Measurements from ENCODE around the gene GNLY.

Gene GNLY

DNA sequence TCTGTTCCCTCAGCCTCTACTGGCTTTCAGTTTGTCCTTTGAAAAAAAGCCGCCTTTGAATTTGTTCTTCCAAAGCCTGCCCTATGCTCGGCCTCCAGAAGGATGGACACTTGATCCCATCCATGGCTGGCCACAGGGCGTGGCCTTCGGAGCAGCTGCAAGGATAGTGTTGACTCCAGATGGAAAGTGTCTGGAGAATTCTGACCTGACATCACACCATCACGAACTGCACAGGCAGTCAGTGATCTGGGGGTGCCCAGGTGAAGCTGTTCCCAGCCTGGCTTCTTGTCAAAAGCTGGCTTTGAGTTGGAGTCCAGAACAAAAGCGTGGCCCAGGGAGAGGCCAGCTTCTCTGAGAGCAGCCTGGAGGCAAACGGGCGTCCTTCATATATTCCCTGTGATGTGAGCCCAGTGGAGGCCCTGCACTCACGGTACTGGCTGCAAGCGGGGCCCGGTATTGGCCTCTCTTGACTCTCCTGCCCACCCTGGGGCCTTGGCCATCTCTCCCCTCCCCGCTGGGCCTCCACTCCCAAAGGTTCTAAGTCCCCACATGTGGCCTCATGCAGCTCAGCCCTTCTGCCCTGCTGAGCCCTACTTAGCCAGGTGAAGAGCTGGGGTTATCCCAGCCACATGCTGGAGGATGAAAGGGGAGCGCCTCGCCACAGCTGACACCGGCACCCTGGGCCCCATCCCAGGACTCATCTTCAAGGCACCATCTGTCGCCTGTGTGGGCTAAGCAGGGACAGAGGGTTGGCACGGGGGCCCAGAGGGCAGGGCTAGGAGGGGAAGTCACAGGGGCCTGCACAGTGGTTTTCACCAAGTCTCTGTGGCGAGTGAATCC lies 39.2 kb downstream of the GNLY start:
- no peak overlapping the region for H3K4me3 ChIP-seq (ENCODE audit: low read depth, low read length)
- no peak for TF ChIP-seq CTCF (IDR thresholded peaks at IDR 0.05; ENCODE audit: borderline replicate concordance, insufficient read depth, low read depth, low read length)

DNA sequence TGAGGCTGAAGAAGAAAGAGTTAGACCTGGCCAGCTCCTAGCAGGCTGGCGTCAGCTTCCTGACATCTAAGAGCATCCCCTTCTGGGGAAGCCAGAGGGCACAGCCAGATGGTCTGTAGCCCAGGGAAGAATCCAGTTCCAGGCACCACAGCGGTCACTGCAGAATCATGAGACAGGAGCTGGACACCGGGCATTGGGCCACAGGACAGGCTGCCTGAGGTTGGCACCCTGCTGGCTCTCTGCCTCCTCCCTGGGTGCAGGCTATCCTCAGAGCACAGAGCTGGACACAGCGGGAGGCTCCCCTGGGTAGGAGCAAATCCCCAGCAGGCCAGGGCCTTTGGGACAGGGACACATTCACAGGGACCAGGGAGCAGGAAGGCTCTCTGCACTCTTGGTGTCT lies 39.9 kb downstream of the GNLY start:
- no peak for TF ChIP-seq CTCF (IDR thresholded peaks at IDR 0.05; ENCODE audit: borderline replicate concordance, insufficient read depth, low read depth, low read length)
- H3K4me3 ChIP-seq (ENCODE audit: low read depth, low read length), result no peak overlapping the region

DNA sequence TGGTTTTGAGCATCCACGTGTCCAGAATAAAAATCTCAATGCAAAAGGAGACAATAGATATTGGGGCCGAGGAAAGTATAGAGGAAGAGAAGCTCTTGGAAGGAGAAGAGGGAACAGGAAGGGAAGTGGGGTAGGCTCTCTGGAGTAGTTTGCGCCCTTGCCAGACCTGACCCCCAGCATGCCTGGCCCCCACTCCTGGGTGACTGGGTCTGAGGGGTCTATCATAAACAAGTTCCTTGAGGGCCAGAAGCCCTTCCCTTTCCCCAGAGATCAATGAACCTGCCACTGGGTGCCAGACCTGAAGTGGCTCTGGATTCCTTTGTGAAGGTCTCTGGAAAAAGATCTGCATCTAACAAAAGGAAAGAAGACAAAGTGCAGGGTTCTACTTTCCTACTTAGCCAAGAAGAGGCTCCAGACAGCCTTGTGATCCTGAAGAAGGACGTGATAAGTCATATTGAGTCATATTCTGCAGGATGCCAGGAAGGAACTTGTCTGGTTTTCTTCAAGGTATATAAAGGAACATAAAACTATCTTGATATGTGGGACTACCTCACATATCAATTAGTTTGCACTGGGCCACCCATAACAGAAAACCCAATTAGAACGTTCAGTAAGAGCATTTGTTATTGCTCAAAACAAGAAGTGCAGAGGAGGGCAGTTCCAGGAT lies 40.9 kb downstream of the GNLY start:
- TF ChIP-seq CTCF (IDR thresholded peaks at IDR 0.05; ENCODE audit: borderline replicate concordance, insufficient read depth, low read depth, low read length), result no peak
- H3K4me3 ChIP-seq (ENCODE audit: low read depth, low read length), result no peak overlapping the region

GRCh38 chr2:85735691-85736090 lies 41.5 kb downstream of the GNLY start:
- no peak for TF ChIP-seq CTCF (IDR thresholded peaks at IDR 0.05; ENCODE audit: borderline replicate concordance, insufficient read depth, low read depth, low read length)
- H3K4me3 ChIP-seq (ENCODE audit: low read depth, low read length), result no peak overlapping the region

DNA sequence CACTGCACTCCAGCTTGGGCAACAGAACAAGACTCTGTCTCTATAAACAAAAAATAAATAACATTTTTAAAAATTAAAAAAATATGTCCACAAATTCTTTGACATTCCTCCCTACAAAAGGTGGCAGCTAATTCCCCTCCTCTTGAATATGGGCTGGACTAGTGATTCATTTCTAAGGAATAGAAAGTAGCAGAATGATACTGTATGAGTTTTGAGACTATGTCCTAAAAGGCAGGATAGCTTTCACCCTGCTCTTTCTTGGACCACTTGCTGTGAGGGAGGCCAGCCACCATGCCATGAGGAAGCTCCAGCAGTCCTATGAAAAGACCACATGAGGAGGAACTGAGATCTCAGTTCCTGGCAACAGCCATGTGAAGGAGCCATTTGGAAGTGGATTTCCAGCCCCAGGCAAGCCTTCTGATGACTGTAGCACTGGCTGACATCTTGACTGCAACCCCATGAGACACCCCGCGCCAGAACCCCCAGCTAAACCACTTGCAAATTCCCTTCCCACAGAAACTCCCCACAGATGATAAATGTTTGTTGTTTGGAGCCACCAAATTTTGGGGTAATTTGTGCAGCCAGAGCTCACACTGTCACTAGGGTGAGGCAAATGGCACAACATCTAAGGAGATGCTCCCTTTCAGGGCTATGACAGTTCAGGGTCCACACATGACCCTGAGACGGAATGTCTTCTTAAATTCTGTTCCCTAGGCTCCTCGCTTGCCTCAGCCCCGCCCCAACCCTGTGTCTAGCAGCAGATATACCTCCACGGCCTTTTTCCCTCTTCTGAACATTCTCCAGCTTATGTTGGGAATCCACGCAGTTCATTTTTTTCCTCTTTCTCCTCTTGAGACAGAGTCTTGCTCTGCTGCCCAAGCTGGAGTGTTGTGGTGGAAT lies 42.5 kb downstream of the GNLY start:
- TF ChIP-seq CTCF (IDR thresholded peaks at IDR 0.05; ENCODE audit: borderline replicate concordance, insufficient read depth, low read depth, low read length), result no peak
- H3K4me3 ChIP-seq (ENCODE audit: low read depth, low read length), result no peak overlapping the region

DNA sequence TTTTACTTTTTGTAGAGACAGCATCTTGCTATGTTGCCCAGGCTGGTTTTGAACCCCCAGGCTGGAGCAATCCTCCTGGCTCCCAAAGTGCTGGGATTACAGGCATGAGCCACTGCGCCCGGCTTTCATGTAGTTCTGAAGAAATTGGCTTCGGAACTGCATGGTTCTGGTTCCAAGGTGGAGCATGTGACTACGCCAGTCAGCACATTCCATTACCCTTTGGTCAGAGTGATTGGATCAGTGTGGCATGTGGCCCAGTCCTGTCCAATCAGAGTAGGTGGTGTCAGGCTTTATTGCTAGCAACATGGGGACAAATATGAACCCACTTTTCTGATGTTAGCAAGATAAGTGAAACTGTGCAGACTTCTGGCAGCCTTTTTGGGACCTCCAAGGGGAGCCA lies 43.3 kb downstream of the GNLY start:
- H3K4me3 ChIP-seq (ENCODE audit: low read depth, low read length), result no peak overlapping the region
- TF ChIP-seq CTCF (IDR thresholded peaks at IDR 0.05; ENCODE audit: borderline replicate concordance, insufficient read depth, low read depth, low read length), result no peak

All from GM12875 (cell line).